ENCODE measurements around the gene PLA2G2C. TPM values are rescaled to one million over a fixed set of nuclear protein-coding genes. Genes with fewer than 3 reads are reported as not detected.
A peak's percentile ranks its signal among the peaks of the same experiment; 100 is the strongest.

PLA2G2C gene
- total and polyA plus RNA-seq, 2 of the 8 experiments (the other 6 are each of a cell fraction or from before 2014, with no cell fraction given): not detected

DNA sequence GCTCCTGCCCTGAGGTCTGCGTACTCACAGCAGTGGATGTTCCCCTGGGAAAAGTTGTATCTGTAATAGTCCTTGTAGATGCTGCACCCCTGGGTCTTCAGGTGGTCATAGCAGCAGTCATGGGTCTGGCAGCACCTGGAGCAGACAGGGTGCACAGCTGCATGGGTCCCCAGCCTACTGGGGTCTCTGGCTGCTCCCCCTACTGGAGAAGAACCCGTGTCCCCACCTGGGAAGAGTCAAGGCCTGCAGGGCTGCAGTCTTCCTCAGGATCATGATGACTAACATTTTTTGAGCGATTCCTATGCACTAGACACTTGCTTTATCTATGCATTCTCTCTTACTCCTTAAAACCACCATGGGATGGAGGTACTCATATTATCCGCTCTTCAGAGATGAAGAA lies 70.8 kb downstream of the PLA2G2C start (continued):
- TF ChIP-seq, protein P1, sequence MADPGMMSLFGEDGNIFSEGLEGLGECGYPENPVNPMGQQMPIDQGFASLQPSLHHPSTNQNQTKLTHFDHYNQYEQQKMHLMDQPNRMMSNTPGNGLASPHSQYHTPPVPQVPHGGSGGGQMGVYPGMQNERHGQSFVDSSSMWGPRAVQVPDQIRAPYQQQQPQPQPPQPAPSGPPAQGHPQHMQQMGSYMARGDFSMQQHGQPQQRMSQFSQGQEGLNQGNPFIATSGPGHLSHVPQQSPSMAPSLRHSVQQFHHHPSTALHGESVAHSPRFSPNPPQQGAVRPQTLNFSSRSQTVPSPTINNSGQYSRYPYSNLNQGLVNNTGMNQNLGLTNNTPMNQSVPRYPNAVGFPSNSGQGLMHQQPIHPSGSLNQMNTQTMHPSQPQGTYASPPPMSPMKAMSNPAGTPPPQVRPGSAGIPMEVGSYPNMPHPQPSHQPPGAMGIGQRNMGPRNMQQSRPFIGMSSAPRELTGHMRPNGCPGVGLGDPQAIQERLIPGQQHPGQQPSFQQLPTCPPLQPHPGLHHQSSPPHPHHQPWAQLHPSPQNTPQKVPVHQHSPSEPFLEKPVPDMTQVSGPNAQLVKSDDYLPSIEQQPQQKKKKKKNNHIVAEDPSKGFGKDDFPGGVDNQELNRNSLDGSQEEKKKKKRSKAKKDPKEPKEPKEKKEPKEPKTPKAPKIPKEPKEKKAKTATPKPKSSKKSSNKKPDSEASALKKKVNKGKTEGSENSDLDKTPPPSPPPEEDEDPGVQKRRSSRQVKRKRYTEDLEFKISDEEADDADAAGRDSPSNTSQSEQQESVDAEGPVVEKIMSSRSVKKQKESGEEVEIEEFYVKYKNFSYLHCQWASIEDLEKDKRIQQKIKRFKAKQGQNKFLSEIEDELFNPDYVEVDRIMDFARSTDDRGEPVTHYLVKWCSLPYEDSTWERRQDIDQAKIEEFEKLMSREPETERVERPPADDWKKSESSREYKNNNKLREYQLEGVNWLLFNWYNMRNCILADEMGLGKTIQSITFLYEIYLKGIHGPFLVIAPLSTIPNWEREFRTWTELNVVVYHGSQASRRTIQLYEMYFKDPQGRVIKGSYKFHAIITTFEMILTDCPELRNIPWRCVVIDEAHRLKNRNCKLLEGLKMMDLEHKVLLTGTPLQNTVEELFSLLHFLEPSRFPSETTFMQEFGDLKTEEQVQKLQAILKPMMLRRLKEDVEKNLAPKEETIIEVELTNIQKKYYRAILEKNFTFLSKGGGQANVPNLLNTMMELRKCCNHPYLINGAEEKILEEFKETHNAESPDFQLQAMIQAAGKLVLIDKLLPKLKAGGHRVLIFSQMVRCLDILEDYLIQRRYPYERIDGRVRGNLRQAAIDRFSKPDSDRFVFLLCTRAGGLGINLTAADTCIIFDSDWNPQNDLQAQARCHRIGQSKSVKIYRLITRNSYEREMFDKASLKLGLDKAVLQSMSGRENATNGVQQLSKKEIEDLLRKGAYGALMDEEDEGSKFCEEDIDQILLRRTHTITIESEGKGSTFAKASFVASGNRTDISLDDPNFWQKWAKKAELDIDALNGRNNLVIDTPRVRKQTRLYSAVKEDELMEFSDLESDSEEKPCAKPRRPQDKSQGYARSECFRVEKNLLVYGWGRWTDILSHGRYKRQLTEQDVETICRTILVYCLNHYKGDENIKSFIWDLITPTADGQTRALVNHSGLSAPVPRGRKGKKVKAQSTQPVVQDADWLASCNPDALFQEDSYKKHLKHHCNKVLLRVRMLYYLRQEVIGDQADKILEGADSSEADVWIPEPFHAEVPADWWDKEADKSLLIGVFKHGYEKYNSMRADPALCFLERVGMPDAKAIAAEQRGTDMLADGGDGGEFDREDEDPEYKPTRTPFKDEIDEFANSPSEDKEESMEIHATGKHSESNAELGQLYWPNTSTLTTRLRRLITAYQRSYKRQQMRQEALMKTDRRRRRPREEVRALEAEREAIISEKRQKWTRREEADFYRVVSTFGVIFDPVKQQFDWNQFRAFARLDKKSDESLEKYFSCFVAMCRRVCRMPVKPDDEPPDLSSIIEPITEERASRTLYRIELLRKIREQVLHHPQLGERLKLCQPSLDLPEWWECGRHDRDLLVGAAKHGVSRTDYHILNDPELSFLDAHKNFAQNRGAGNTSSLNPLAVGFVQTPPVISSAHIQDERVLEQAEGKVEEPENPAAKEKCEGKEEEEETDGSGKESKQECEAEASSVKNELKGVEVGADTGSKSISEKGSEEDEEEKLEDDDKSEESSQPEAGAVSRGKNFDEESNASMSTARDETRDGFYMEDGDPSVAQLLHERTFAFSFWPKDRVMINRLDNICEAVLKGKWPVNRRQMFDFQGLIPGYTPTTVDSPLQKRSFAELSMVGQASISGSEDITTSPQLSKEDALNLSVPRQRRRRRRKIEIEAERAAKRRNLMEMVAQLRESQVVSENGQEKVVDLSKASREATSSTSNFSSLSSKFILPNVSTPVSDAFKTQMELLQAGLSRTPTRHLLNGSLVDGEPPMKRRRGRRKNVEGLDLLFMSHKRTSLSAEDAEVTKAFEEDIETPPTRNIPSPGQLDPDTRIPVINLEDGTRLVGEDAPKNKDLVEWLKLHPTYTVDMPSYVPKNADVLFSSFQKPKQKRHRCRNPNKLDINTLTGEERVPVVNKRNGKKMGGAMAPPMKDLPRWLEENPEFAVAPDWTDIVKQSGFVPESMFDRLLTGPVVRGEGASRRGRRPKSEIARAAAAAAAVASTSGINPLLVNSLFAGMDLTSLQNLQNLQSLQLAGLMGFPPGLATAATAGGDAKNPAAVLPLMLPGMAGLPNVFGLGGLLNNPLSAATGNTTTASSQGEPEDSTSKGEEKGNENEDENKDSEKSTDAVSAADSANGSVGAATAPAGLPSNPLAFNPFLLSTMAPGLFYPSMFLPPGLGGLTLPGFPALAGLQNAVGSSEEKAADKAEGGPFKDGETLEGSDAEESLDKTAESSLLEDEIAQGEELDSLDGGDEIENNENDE (IDR thresholded peaks at IDR 0.05; ENCODE audit: insufficient replicate concordance, low read length): no peak
- TF ChIP-seq RAD21 (IDR thresholded peaks at IDR 0.05 in 1 of 2, conservative IDR thresholded peaks at IDR 0.05 in 1 of 2; ENCODE audit: low read depth in 2 of 2, low read length in 2 of 2): peak in 1 of 2 experiments; percentile 39; a peak in 1 of 4 replicates
- TF ChIP-seq EGR1 (IDR thresholded peaks at IDR 0.05; ENCODE audit: borderline replicate concordance, low read depth, low read length): no peak
- TF ChIP-seq RBBP5 (IDR thresholded peaks at IDR 0.05; ENCODE audit: borderline replicate concordance, low read depth, low read length): no peak
- TF ChIP-seq, protein P2, sequence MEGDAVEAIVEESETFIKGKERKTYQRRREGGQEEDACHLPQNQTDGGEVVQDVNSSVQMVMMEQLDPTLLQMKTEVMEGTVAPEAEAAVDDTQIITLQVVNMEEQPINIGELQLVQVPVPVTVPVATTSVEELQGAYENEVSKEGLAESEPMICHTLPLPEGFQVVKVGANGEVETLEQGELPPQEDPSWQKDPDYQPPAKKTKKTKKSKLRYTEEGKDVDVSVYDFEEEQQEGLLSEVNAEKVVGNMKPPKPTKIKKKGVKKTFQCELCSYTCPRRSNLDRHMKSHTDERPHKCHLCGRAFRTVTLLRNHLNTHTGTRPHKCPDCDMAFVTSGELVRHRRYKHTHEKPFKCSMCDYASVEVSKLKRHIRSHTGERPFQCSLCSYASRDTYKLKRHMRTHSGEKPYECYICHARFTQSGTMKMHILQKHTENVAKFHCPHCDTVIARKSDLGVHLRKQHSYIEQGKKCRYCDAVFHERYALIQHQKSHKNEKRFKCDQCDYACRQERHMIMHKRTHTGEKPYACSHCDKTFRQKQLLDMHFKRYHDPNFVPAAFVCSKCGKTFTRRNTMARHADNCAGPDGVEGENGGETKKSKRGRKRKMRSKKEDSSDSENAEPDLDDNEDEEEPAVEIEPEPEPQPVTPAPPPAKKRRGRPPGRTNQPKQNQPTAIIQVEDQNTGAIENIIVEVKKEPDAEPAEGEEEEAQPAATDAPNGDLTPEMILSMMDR (IDR thresholded peaks at IDR 0.05; ENCODE audit: control extremely low read depth in 1 of 3, insufficient read depth in 1 of 3, low read depth in 1 of 3, low read length in 3 of 3): peak; percentile 32 to 46 (median 43); a peak in 2 of 4 replicates
- no peak for TF ChIP-seq HDAC2 (IDR thresholded peaks at IDR 0.05; ENCODE audit: borderline replicate concordance in 1 of 2, low read depth in 2 of 2, low read length in 2 of 2)

Data from H1 (cell line).